GM23338 (cell line): ENCODE results near the gene WFDC12. TPM values are rescaled to one million over a fixed set of nuclear protein-coding genes. Genes with fewer than 3 reads are reported as not detected.

Experiments
- ATAC-seq: fragments of 200-7000 bp; cut with Tn5 transposase; 3 replicates; pipeline ENCODE4 v1.9.1; 2020
- DNase-seq: peaks from one replicate; pipeline ENCODE4 v3.0.0-alpha.2; 2015; ENCODE audit warnings: low spot score
- H2AFZ ChIP-seq: fragments of 200-600 bp; sonication (generic); 2 replicates; pipeline ENCODE4 v1.8.0; 2016; ENCODE audit warnings: antibody characterized with exemption, mild to moderate bottlenecking, moderate library complexity
- H3F3A ChIP-seq: fragments of 200-600 bp; sonication (generic); replicated peaks from 2 replicates; pipeline ENCODE4 v1.8.0; 2017; ENCODE audit warnings: antibody characterized with exemption, mixed run types, low read depth
- H3K27ac ChIP-seq: fragments of 200-600 bp; sonication (generic); 2 replicates; pipeline ENCODE4 v1.6.1; 2016; ENCODE audit warnings: low read depth
- H3K27me3 ChIP-seq: fragments of 200-600 bp; sonication (generic); 2 replicates; pipeline ENCODE4 v1.8.0; 2016; ENCODE audit warnings: mild to moderate bottlenecking, mixed run types, moderate library complexity; ENCODE audit not compliant: insufficient read depth
- H3K36me3 ChIP-seq: fragments of 200-600 bp; sonication (generic); 2 replicates; pipeline ENCODE4 v1.8.0; 2016; ENCODE audit warnings: mild to moderate bottlenecking; ENCODE audit not compliant: insufficient read depth
- H3K4me1 ChIP-seq: fragments of 200-600 bp; sonication (generic); 2 replicates; pipeline ENCODE4 v1.8.0; 2016; ENCODE audit warnings: mild to moderate bottlenecking, moderate library complexity; ENCODE audit not compliant: insufficient read depth
- H3K4me2 ChIP-seq: fragments of 200-600 bp; sonication (generic); 2 replicates; pipeline ENCODE4 v1.7.1; 2017; ENCODE audit warnings: mixed run types
- H3K4me3 ChIP-seq: fragments of 200-600 bp; sonication (generic); 2 replicates; pipeline ENCODE4 v1.6.1; 2016; ENCODE audit warnings: mixed run types
- H3K79me2 ChIP-seq: fragments of 200-600 bp; sonication (generic); replicated peaks from 2 replicates; pipeline ENCODE4 v1.8.0; 2017; ENCODE audit warnings: mild to moderate bottlenecking; ENCODE audit not compliant: insufficient read depth
- H3K9me2 ChIP-seq: fragments of 200-600 bp; sonication (generic); 2 replicates; pipeline ENCODE4 v1.8.0; 2017; ENCODE audit not compliant: insufficient read depth
- H4K20me1 ChIP-seq: fragments of 200-600 bp; sonication (generic); replicated peaks from 2 replicates; pipeline ENCODE4 v1.8.0; 2017; ENCODE audit warnings: mild to moderate bottlenecking; ENCODE audit not compliant: insufficient read depth
- H3K27ac Mint-ChIP-seq: 2 replicates; pipeline ENCODE4 v1.8.0; 2020; ENCODE audit warnings: inconsistent platforms, mild to moderate bottlenecking, moderate library complexity, mixed read lengths
- H3K27me3 Mint-ChIP-seq: 3 replicates; pipeline ENCODE4 v1.8.0; 2022; ENCODE audit warnings: low read depth, mild to moderate bottlenecking, moderate library complexity, mixed read lengths, inconsistent platforms; ENCODE audit not compliant: insufficient read depth, poor library complexity
- H3K36me3 Mint-ChIP-seq: 3 replicates; pipeline ENCODE4 v1.8.0; 2021; ENCODE audit warnings: low read depth, mild to moderate bottlenecking, inconsistent platforms, moderate library complexity, mixed read lengths
- H3K4me1 Mint-ChIP-seq: 3 replicates; pipeline ENCODE4 v1.8.0; 2020; ENCODE audit warnings: mild to moderate bottlenecking, inconsistent platforms, mixed read lengths
- H3K4me3 Mint-ChIP-seq: 3 replicates; pipeline ENCODE4 v1.8.0; 2021; ENCODE audit warnings: moderate library complexity, mild to moderate bottlenecking, inconsistent platforms, mixed read lengths
- H3K9me3 Mint-ChIP-seq: 3 replicates; pipeline ENCODE4 v1.8.0; 2020; ENCODE audit warnings: moderate library complexity, mild to moderate bottlenecking, inconsistent platforms, mixed read lengths
- CREB1 ChIP-seq: fragments of 250-450 bp; sonication (Bioruptor Pico); IDR thresholded peaks from 2 replicates; pipeline ENCODE4 v1.5.0; 2020; ENCODE audit warnings: low read depth, mild to moderate bottlenecking, moderate library complexity
- CTCF ChIP-seq, 2 experiments: fragments of 200-600 bp in 1 of 2; sonication (generic) in 1 of 2; conservative IDR thresholded peaks; 2 replicates each; pipeline versions ENCODE4 v1.5.1 to v1.6.1; 2016 to 2017; ENCODE audit warnings: antibody characterized with exemption in 2 of 2, low read depth in 2 of 2, mild to moderate bottlenecking in 2 of 2, moderate library complexity in 1 of 2
- EZH2 ChIP-seq: fragments of 200-600 bp; sonication (generic); IDR thresholded peaks from one replicate; pipeline ENCODE4 v1.8.0; 2017; ENCODE audit warnings: antibody characterized with exemption, mild to moderate bottlenecking, low read depth; ENCODE audit not compliant: unreplicated experiment
- EZH2phosphoT487 ChIP-seq: fragments of 200-600 bp; sonication (generic); IDR thresholded peaks from one replicate; pipeline ENCODE4 v1.8.1; 2018; ENCODE audit warnings: antibody characterized with exemption; ENCODE audit not compliant: unreplicated experiment
- NANOG ChIP-seq: IDR thresholded peaks from 2 replicates; pipeline ENCODE4 v1.6.1; 2016; ENCODE audit warnings: antibody characterized with exemption, borderline replicate concordance
- POLR2AphosphoS5 ChIP-seq: IDR thresholded peaks from 2 replicates; pipeline ENCODE4 v1.6.1; 2016; ENCODE audit warnings: antibody characterized with exemption, low read depth
- REST ChIP-seq: IDR thresholded peaks from one replicate; pipeline ENCODE4 v1.6.1; 2018; ENCODE audit warnings: antibody characterized with exemption; ENCODE audit not compliant: unreplicated experiment
- STAT1 ChIP-seq: IDR thresholded peaks from one replicate; pipeline ENCODE4 v1.6.1; 2016; ENCODE audit warnings: antibody characterized with exemption; ENCODE audit not compliant: unreplicated experiment
- ZNF331 ChIP-seq: fragments of 250-450 bp; sonication (Bioruptor Pico); IDR thresholded peaks from 2 replicates; pipeline ENCODE4 v1.5.0; 2020; ENCODE audit warnings: low read depth, mild to moderate bottlenecking, moderate library complexity
- ZNF462 ChIP-seq: fragments of 250-450 bp; sonication (Bioruptor Pico); IDR thresholded peaks from 2 replicates; pipeline ENCODE4 v1.5.0; 2020; ENCODE audit warnings: mild to moderate bottlenecking, moderate library complexity
- polyA plus RNA-seq: library from polyadenylated mRNA; unstranded; fragments of >200 nt; fragmentation: Nextera tagmentation; extraction: Ambion mirVana; gene quantifications from 2 replicates; pipeline ENCODE4 v1.2.1, GENCODE V29; 2016
- total RNA-seq: library from RNA; depleted of rRNA; stranded (reverse); fragments of >200 nt; shearing (Covaris generic); gene quantifications from 2 replicates; pipeline ENCODE4 v1.2.3, GENCODE V29; 2014

WFDC12 gene
- total and polyA plus RNA-seq, 2 experiments from 2014 or later: not detected

- no peak for ATAC-seq
- Histone ChIP-seq H3K4me3 (no peak overlapping the region), H4K20me1 (no peaks in the 10 kb centered on the region), H3K4me1 (peaks cover 4% of the 10 kb centered on the region; the same call in 1 of the 2 replicates), H3K27ac (no peak overlapping the region), H2AFZ (no peak overlapping the region), H3K27me3 (no peaks in the 10 kb centered on the region), H3K36me3 (no peaks in the 10 kb centered on the region), H3K9me2 (no peaks in the 10 kb centered on the region), H3F3A (no peaks in the 10 kb centered on the region), H3K4me2 (no peak overlapping the region), H3K79me2 (no peaks in the 10 kb centered on the region)
- Mint-ChIP-seq H3K9me3 (no peaks in the 10 kb centered on the region), H3K27me3 (peaks cover 8% of the 10 kb centered on the region), H3K27ac (no peak overlapping the region), H3K4me3 (no peak overlapping the region), H3K36me3 (no peaks in the 10 kb centered on the region), H3K4me1 (peaks cover 10% of the 10 kb centered on the region; the same call in 2 of the 3 replicates)
- DNase-seq: no peak
- TF ChIP-seq CREB1 (CRISPR knock-in tag) (no peak), POLR2AphosphoS5 (no peak), EZH2phosphoT487 (no peak), NANOG (no peak), STAT1 (no peak), CTCF (conservative IDR thresholded peaks at IDR 0.05; ENCODE audit: low read depth in 2 of 2) (no peak), EZH2 (no peak), REST (no peak), ZNF462 (CRISPR knock-in tag) (no peak), ZNF331 (CRISPR knock-in tag) (no peak)
These were observed 11.5 kb downstream of the WFDC12 start for GRCh38 chr20:45112754-45113153.
